Heart right ventricle (tissue), 16 donors: ENCODE results near the gene JAM3. TPM values are rescaled to one million over a fixed set of nuclear protein-coding genes. Genes with fewer than 3 reads are reported as not detected.
A peak's percentile ranks its signal among the peaks of the same experiment; 100 is the strongest.

Experiments
- ATAC-seq, 8 donors: fragments of 200-7000 bp; cut with Tn5 transposase; one replicate each; pipeline ENCODE4 v1.9.1; 2020; ENCODE audit warnings: mild to moderate bottlenecking in 8 of 8, moderate library complexity in 8 of 8, moderate number of reproducible peaks in 1 of 8
- DNase-seq, 2 donors: peaks; one replicate each; pipeline ENCODE4 v3.0.0-alpha.2; 2020
- H3K27ac ChIP-seq, 10 donors: fragments of 200-600 bp; sonication (generic) in 2 of 10; one replicate each; pipeline versions ENCODE4 v1.5.0 to v1.8.0; 2020 to 2022; ENCODE audit warnings: mild to moderate bottlenecking in 3 of 10
- H3K27me3 ChIP-seq, 7 donors: fragments of 200-600 bp; one replicate each; pipeline ENCODE4 v1.8.0; 2021 to 2022; ENCODE audit warnings: mild to moderate bottlenecking in 2 of 7
- H3K36me3 ChIP-seq, 9 donors: fragments of 200-600 bp; sonication (generic) in 1 of 9; one replicate each; pipeline versions ENCODE4 v1.5.0 to v1.8.0; 2020 to 2022; ENCODE audit warnings: mild to moderate bottlenecking in 2 of 9
- H3K4me1 ChIP-seq, 9 donors: fragments of 200-600 bp; sonication (generic) in 1 of 9; one replicate each; pipeline versions ENCODE4 v1.5.0 to v1.8.0; 2020 to 2022; ENCODE audit warnings: mild to moderate bottlenecking in 4 of 9
- H3K4me3 ChIP-seq, 10 donors: fragments of 200-600 bp; sonication (generic) in 2 of 10; one replicate each; pipeline versions ENCODE4 v1.5.0 to v1.8.0; 2020 to 2022; ENCODE audit warnings: mild to moderate bottlenecking in 7 of 10, moderate library complexity in 2 of 10
- H3K9me3 ChIP-seq, 11 donors: fragments of 200-600 bp in 10 of 11; sonication (generic) in 2 of 11; one replicate each; pipeline versions ENCODE4 v1.5.0 to v1.8.0; 2013 to 2022; ENCODE audit warnings: mild to moderate bottlenecking in 2 of 11, control low read depth in 1 of 11, moderate library complexity in 1 of 11
- CTCF ChIP-seq, 9 donors: fragments of 200-600 bp; sonication (generic) in 2 of 9; IDR thresholded peaks; one replicate each; pipeline versions ENCODE4 v1.5.0 to v1.8.0; 2021 to 2022; ENCODE audit warnings: antibody characterized with exemption in 9 of 9, mild to moderate bottlenecking in 5 of 9, moderate library complexity in 1 of 9
- WGBS, 2 donors: extraction: QIAGEN DNeasy Blood & Tissue Kit; methylation state at CpG; one replicate each; pipeline ENCODE4 v1.1.7; 2013; ENCODE audit warnings: inconsistent platforms in 1 of 2; 5-methylcytosine and 5-hydroxymethylcytosine counted together
- intact Hi-C, 10 donors: fragments of 100-400 bp; cut with DNase I; formaldehyde crosslinking; loops; one replicate each; pipeline versions ENCODE4 v1.11.1 to v1.14.2; 2022
- polyA plus RNA-seq, 2 donors: library from polyadenylated mRNA; stranded (reverse); fragments of 200-250 nt; gene quantifications; one replicate each; pipeline ENCODE4 v1.2.3, GENCODE V29; 2013
- total RNA-seq, 10 donors: library from RNA; stranded (reverse); fragmentation: NEBNext Ultra II Directional in 3 of 10; extraction: Animal tissue kit (Norgen Biotek cat#: 25700) in 3 of 10; gene quantifications; one replicate each; pipeline versions ENCODE4 v1.2.1 to v1.2.4, GENCODE V29; 2021 to 2023
- donor health status: Arrhythmogenic right ventricular cardiomyopathy.
- donor health status: ischemic (EF 13 %, LVEDD 7.1; RV severe dilation, severe dysfunction).
- donor health status: healthy with polysubstance abuse.
- donor health status: DM: no; HTN: yes; CAD: no.
- donor health status: DM: no; HTN: no; CAD: no.
- donor health status: ischemic (EF 25% LVEDD 6.9; RV normal size, moderate dysfunction).
- donor health status: ischemic (EF 25% LVEDD 5.7; RV mildly dilated, moderate dysfunction).
- donor health status: healthy.
- donor health status: DM: yes; HTN: yes; CAD: no.
- donor health status: Ischemic cardiomyopathy.
- donor health status: ischemic (EF 35%, LVEDD 5.7; RV mildly dilated, moderate dysfunction).
- donor health status: nonischemic (EF 11% LVEDD 7.7; RV severe dilation, severe dysfunction).
- donor health status: DM: yes; HTN: yes; CAD: no.
- donor health status: PGD.
- donor health status: ischemic (EF 29% LVEDD 5.4; RV normal size, mild dysfunction).
- donor health status: nonischemic (EF 23%, LVEDD 6.1; RV moderate dilation, normal function).

JAM3 gene
- total and polyA plus RNA-seq, 12 donors = 12.7 to 55.4 (median 29.0) TPM

- no peak overlapping the region for H3K4me3 ChIP-seq
- no peak for ATAC-seq
- H3K36me3 ChIP-seq = no peaks in the 10 kb centered on the region
- no peaks in the 10 kb centered on the region for H3K27me3 ChIP-seq
- no peaks in the 10 kb centered on the region for H3K4me1 ChIP-seq
- TF ChIP-seq CTCF (IDR thresholded peaks at IDR 0.05) = no peak
- no peak for DNase-seq
- H3K27ac ChIP-seq = no peak overlapping the region
- intact Hi-C loops = loop anchor here in 2 of 10 donors (5.0 to 10.0 kb wide), 2 partner anchors 71 to 168 kb away; no protein-coding TSS in a partner anchor
- peaks cover 0 to 40% (median 21%) of the 10 kb centered on the region in 11 donors for H3K9me3 ChIP-seq
Observed at GRCh38 chr11:134132808-134133207, 63.9 kb downstream of the JAM3 start.

DNA sequence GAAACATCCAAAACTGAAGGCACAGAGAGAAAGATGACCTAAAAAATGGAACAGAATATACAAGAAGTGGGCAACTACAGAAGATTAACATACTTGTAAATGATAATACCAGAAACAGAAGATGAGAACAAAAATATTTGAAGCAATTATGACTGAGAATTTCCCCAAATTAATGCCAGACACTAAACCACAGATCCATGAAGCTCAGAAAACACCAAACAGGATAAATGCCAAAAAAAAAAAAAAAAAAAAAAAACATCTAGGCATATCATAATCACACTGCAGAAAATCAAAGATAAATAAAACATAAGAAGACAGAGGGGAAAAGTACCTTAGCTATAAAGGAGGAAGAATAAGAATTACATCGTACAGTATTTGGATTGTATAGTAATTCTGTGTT is 65.3 kb downstream of the JAM3 start:
- TF ChIP-seq CTCF (IDR thresholded peaks at IDR 0.05) = no peak
- Histone ChIP-seq H3K4me1 (peaks cover 0 to 4% (median under 1%) of the 10 kb centered on the region in 9 donors), H3K27ac (no peak overlapping the region), H3K36me3 (no peaks in the 10 kb centered on the region), H3K4me3 (no peak overlapping the region), H3K9me3 (peaks cover 0 to 40% (median 21%) of the 10 kb centered on the region in 11 donors), H3K27me3 (no peaks in the 10 kb centered on the region)
- DNase-seq = no peak
- intact Hi-C loops = loop anchor here in 2 of 10 donors (5.0 to 10.0 kb wide), 2 partner anchors 72 to 169 kb away; no protein-coding TSS in a partner anchor
- 98 to 100% methylated on average over 1 of the region's 1 CpG for WGBS, 2 donors
- no peak for ATAC-seq

DNA sequence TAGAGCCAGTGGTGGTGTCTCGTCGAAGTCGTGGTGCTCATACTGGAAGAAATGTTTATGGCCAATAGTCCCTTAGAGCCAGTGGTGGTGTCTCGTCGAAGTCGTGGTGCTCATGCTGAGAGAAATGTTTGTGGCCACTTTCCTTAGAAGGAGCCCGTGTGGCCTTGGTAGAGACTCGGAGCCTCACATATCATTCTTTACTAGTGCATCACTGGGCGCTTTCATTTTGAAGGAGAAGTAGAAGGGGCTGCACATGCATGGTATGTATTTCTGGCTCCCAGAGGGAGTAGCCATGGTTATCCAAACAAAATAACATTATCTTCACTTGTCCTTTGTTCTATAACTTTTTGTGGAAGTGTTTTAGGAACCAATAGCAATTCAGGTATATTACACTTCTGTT is 69.5 kb downstream of the JAM3 start:
- no peak for TF ChIP-seq CTCF (IDR thresholded peaks at IDR 0.05)
- intact Hi-C loops = loop anchor here in 6 of 10 donors (2.0 to 10.0 kb wide), 7 partner anchors 71 to 212 kb away; partner anchors contain the start of genes JAM3 (in 1 of the 6), NCAPD3 (in 1 of the 6) and VPS26B (in 1 of the 6)
- Histone ChIP-seq H3K27ac (no peak overlapping the region), H3K4me3 (no peak overlapping the region), H3K36me3 (peaks cover 0 to 27% (median 0%) of the 10 kb centered on the region in 9 donors), H3K27me3 (no peaks in the 10 kb centered on the region), H3K4me1 (peaks cover 0 to 12% (median 8%) of the 10 kb centered on the region in 9 donors), H3K9me3 (peaks cover 0 to 14% (median 0%) of the 10 kb centered on the region in 11 donors)
- no peak for DNase-seq
- ATAC-seq = no peak
- WGBS, 2 donors = 89 to 92% methylated on average over 9 of the region's 9 CpGs

- DNase-seq (no peak), ATAC-seq (peak in 5 of 8 donors; percentile 5 to 57 (median 25))
- Histone ChIP-seq H3K9me3 (peaks cover 0 to 3% (median 0%) of the 10 kb centered on the region in 11 donors), H3K36me3 (peaks cover 0 to 33% (median 0%) of the 10 kb centered on the region in 9 donors), H3K4me1 (peaks cover 0 to 18% (median 11%) of the 10 kb centered on the region in 9 donors), H3K27ac (peak overlapping the region in 5 of 10 donors; percentile 27 to 45 (median 44)), H3K4me3 (no peak overlapping the region), H3K27me3 (no peaks in the 10 kb centered on the region)
- no peak for TF ChIP-seq CTCF (IDR thresholded peaks at IDR 0.05)
- WGBS, 2 donors = 61 to 66% methylated on average over 12 of the region's 12 CpGs
- intact Hi-C loops = loop anchor here in 7 of 10 donors (1.0 to 10.0 kb wide), 8 partner anchors 72 to 213 kb away; partner anchors contain the start of genes JAM3 (in 1 of the 7), NCAPD3 (in 1 of the 7) and VPS26B (in 1 of the 7)
Observed at GRCh38 chr11:134139303-134139872, 70.5 kb downstream of the JAM3 start.
